VCaP (cell line): ENCODE data around the gene TAF6L.

ENCODE experiments used
- H3K27ac ChIP-seq: fragments of 450-650 bp; 2 replicates; pipeline ENCODE4 v1.5.1; 2017
- CTCF ChIP-seq: fragments of 450-650 bp; conservative IDR thresholded peaks from 2 replicates; pipeline ENCODE4 v1.5.1; 2017; ENCODE audit warnings: mild to moderate bottlenecking, moderate library complexity

Gene TAF6L

GRCh38 chr11:62788991-62789390, 17.8 kb downstream of the TAF6L start:
- H3K27ac ChIP-seq: peak overlapping the region; percentile 96

GRCh38 chr11:62789576-62789975, 18.4 kb downstream of the TAF6L start:
- TF ChIP-seq CTCF: no peak
- H3K27ac ChIP-seq: peak overlapping the region; percentile 96

More at GRCh38 chr11:62788991-62789390, 17.8 kb downstream of the TAF6L start:
- no peak for TF ChIP-seq CTCF

GRCh38 chr11:62791501-62792201, 20.5 kb downstream of the TAF6L start, which contains the start of gene TMEM223:
TSS of gene TMEM223 (minus strand) at chr11:62792006. CDS start at chr11:62791994, 12 bp downstream.
- TF ChIP-seq CTCF: no peak
- H3K27ac ChIP-seq: peak within 1 kb of the TSS; percentile 96

GRCh38 chr11:62792202-62792575, 21.0 kb downstream of the TAF6L start:
- peak overlapping the region; percentile 96 for H3K27ac ChIP-seq
- TF ChIP-seq CTCF: no peak

GRCh38 chr11:62794201-62794775, 23.1 kb downstream of the TAF6L start:
- peak overlapping the region; percentile 96; the same call in 1 of the 2 replicates for H3K27ac ChIP-seq
- no peak for TF ChIP-seq CTCF

GRCh38 chr11:62796281-62796680, 25.1 kb downstream of the TAF6L start:
- no peak overlapping the region for H3K27ac ChIP-seq
- TF ChIP-seq CTCF: no peak

GRCh38 chr11:62799486-62799885, 28.3 kb downstream of the TAF6L start:
- H3K27ac ChIP-seq: no peak overlapping the region
- TF ChIP-seq CTCF: no peak
